GM23248 (cell line): Measurements from ENCODE around the gene CHN2. TPM values are rescaled to one million over a fixed set of nuclear protein-coding genes. Genes with fewer than 3 reads are reported as not detected.

ENCODE experiments used
- DNase-seq: peaks from one replicate; pipeline ENCODE4 v3.0.0-alpha.2; 2015
- H2AFZ ChIP-seq: fragments of 200-600 bp; sonication (generic); 2 replicates; pipeline ENCODE4 v1.6.1; 2016; ENCODE audit warnings: antibody characterized with exemption
- H3F3A ChIP-seq: fragments of 200-600 bp; sonication (generic); 2 replicates; pipeline ENCODE4 v1.6.1; 2016; ENCODE audit warnings: mild to moderate bottlenecking, antibody characterized with exemption, mixed run types; ENCODE audit not compliant: insufficient read depth
- H3K27ac ChIP-seq: fragments of 200-600 bp; sonication (generic); 2 replicates; pipeline ENCODE4 v1.5.1; 2016; ENCODE audit warnings: mild to moderate bottlenecking
- H3K27me3 ChIP-seq: fragments of 200-600 bp; sonication (generic); replicated peaks from 2 replicates; pipeline ENCODE4 v1.6.1; 2016; ENCODE audit warnings: mild to moderate bottlenecking; ENCODE audit not compliant: insufficient read depth
- H3K36me3 ChIP-seq: fragments of 200-600 bp; sonication (generic); 2 replicates; pipeline ENCODE4 v1.6.1; 2016; ENCODE audit warnings: low read depth, mild to moderate bottlenecking
- H3K4me1 ChIP-seq: fragments of 200-600 bp; sonication (generic); 2 replicates; pipeline ENCODE4 v1.6.1; 2016; ENCODE audit warnings: mild to moderate bottlenecking; ENCODE audit not compliant: insufficient read depth
- H3K4me2 ChIP-seq: fragments of 200-600 bp; sonication (generic); one replicate; pipeline ENCODE4 v1.6.1; 2016; ENCODE audit warnings: mild to moderate bottlenecking; ENCODE audit not compliant: unreplicated experiment
- H3K4me3 ChIP-seq: fragments of 200-600 bp; sonication (generic); 2 replicates; pipeline ENCODE4 v1.5.1; 2016; ENCODE audit warnings: mild to moderate bottlenecking
- H3K79me2 ChIP-seq: fragments of 200-600 bp; sonication (generic); 2 replicates; pipeline ENCODE4 v1.6.1; 2016; ENCODE audit warnings: mild to moderate bottlenecking; ENCODE audit not compliant: insufficient read depth
- H3K9ac ChIP-seq: fragments of 200-600 bp; sonication (generic); 2 replicates; pipeline ENCODE4 v1.6.1; 2016; ENCODE audit warnings: mild to moderate bottlenecking
- H3K9me2 ChIP-seq: fragments of 200-600 bp; sonication (generic); 2 replicates; pipeline ENCODE4 v1.6.1; 2016; ENCODE audit warnings: mixed run types, mild to moderate bottlenecking, moderate library complexity; ENCODE audit not compliant: insufficient read depth
- H3K9me3 ChIP-seq: fragments of 200-600 bp; sonication (generic); one replicate; pipeline ENCODE4 v1.6.1; 2017; ENCODE audit warnings: low read depth
- H4K20me1 ChIP-seq: fragments of 200-600 bp; sonication (generic); 2 replicates; pipeline ENCODE4 v1.6.0; 2016; ENCODE audit not compliant: insufficient read depth
- EZH2 ChIP-seq: fragments of 200-600 bp; sonication (generic); IDR thresholded peaks from 2 replicates; pipeline ENCODE4 v1.6.1; 2018; ENCODE audit warnings: antibody characterized with exemption, mild to moderate bottlenecking; ENCODE audit not compliant: insufficient read depth, poor library complexity, severe bottlenecking
- EZH2phosphoT487 ChIP-seq: fragments of 200-600 bp; sonication (generic); IDR thresholded peaks from 2 replicates; pipeline ENCODE4 v1.6.1; 2018; ENCODE audit warnings: antibody characterized with exemption, moderate library complexity, mild to moderate bottlenecking, low read depth; ENCODE audit not compliant: insufficient read depth
- WGBS, 2 experiments: methylation state at CpG; one replicate each; pipeline ENCODE4 v1.1.6; 2015 to 2017; ENCODE audit warnings: low lambda C conversion rate in 2 of 2, low coverage in 1 of 2; ENCODE audit errors: missing lambda C conversion rate in 2 of 2; 5-methylcytosine and 5-hydroxymethylcytosine counted together
- in situ Hi-C: fragments of 300-500 bp; cut with MboI; formaldehyde crosslinking; loops from 2 replicates; pipeline ENCODE4 v1.15.0; 2020
- polyA plus RNA-seq: library from polyadenylated mRNA; unstranded; fragments of >200 nt; fragmentation: Nextera tagmentation; extraction: Ambion mirVana; gene quantifications from 2 replicates; pipeline ENCODE4 v1.2.1, GENCODE V29; 2016
- total RNA-seq: library from RNA; depleted of rRNA; stranded (reverse); fragments of >200 nt; shearing (Covaris generic); gene quantifications from 2 replicates; pipeline ENCODE4 v1.2.3, GENCODE V29; 2014

The CHN2 gene
- total and polyA plus RNA-seq, 2 experiments from 2014 or later = 1.5 to 2.3 TPM

- 65 to 68% methylated on average over 1 of the region's 1 CpG for WGBS, 2 experiments
- no peak for DNase-seq
- Histone ChIP-seq H4K20me1 (no peaks in the 10 kb centered on the region), H3F3A (peaks cover 5% of the 10 kb centered on the region; the same call in 1 of the 2 replicates), H3K9me2 (no peaks in the 10 kb centered on the region), H3K9me3 (no peaks in the 10 kb centered on the region), H3K27me3 (no peaks in the 10 kb centered on the region), H3K4me1 (peaks cover 9% of the 10 kb centered on the region), H3K27ac (no peak overlapping the region), H3K36me3 (no peaks in the 10 kb centered on the region), H3K4me3 (no peak overlapping the region), H3K4me2 (no peak overlapping the region), H3K79me2 (no peaks in the 10 kb centered on the region), H3K9ac (no peak overlapping the region), H2AFZ (no peak overlapping the region)
- TF ChIP-seq EZH2 = no peak
- no peak for TF ChIP-seq EZH2phosphoT487
- in situ Hi-C loops = no loop called here
Measured at GRCh38 chr7:29269935-29270334, 75.4 kb downstream of the CHN2 start.

GRCh38 chr7:29270594-29271318 is 76.2 kb downstream of the CHN2 start:
- Histone ChIP-seq H3K27ac (no peak overlapping the region), H4K20me1 (no peaks in the 10 kb centered on the region), H3K4me2 (no peak overlapping the region), H3K9me2 (no peaks in the 10 kb centered on the region), H3K4me1 (peaks cover 5% of the 10 kb centered on the region; the same call in 1 of the 2 replicates), H3K9ac (no peak overlapping the region), H3K36me3 (no peaks in the 10 kb centered on the region), H3K27me3 (no peaks in the 10 kb centered on the region), H3K9me3 (no peaks in the 10 kb centered on the region), H2AFZ (no peak overlapping the region), H3K4me3 (no peak overlapping the region), H3F3A (peaks cover 5% of the 10 kb centered on the region; the same call in 1 of the 2 replicates), H3K79me2 (no peaks in the 10 kb centered on the region)
- 68 to 70% methylated on average over 4 of the region's 4 CpGs for WGBS, 2 experiments
- no peak for DNase-seq
- in situ Hi-C loops = no loop called here
- TF ChIP-seq EZH2phosphoT487 (no peak), EZH2 (no peak)

GRCh38 chr7:29271319-29271658 is 76.7 kb downstream of the CHN2 start:
- H3K9me3 ChIP-seq = no peaks in the 10 kb centered on the region
- in situ Hi-C loops = no loop called here
- no peak for TF ChIP-seq EZH2phosphoT487
- TF ChIP-seq EZH2 = no peak
- no peaks in the 10 kb centered on the region for H3K27me3 ChIP-seq
- no peak overlapping the region for H3K9ac ChIP-seq
- no peak overlapping the region for H2AFZ ChIP-seq
- H3K79me2 ChIP-seq = no peaks in the 10 kb centered on the region
- H3K4me3 ChIP-seq = no peak overlapping the region
- no peaks in the 10 kb centered on the region for H3K36me3 ChIP-seq
- H3F3A ChIP-seq = peaks cover 5% of the 10 kb centered on the region; the same call in 1 of the 2 replicates
- H3K4me2 ChIP-seq = no peak overlapping the region
- no peak overlapping the region for H3K27ac ChIP-seq
- 63 to 65% methylated on average over 4 of the region's 4 CpGs for WGBS, 2 experiments
- no peak for DNase-seq
- H3K9me2 ChIP-seq = no peaks in the 10 kb centered on the region
- H3K4me1 ChIP-seq = peaks cover 5% of the 10 kb centered on the region; the same call in 1 of the 2 replicates
- no peaks in the 10 kb centered on the region for H4K20me1 ChIP-seq

GRCh38 chr7:29272057-29272456 is 77.5 kb downstream of the CHN2 start:
- peaks cover 5% of the 10 kb centered on the region; the same call in 1 of the 2 replicates for H3F3A ChIP-seq
- no peak overlapping the region for H3K9ac ChIP-seq
- H4K20me1 ChIP-seq = no peaks in the 10 kb centered on the region
- H3K27ac ChIP-seq = no peak overlapping the region
- TF ChIP-seq EZH2phosphoT487 (no peak), EZH2 (no peak)
- WGBS, 2 experiments = 90 to 95% methylated on average over 9 of the region's 9 CpGs
- no peaks in the 10 kb centered on the region for H3K36me3 ChIP-seq
- H3K79me2 ChIP-seq = no peaks in the 10 kb centered on the region
- DNase-seq = no peak
- H3K4me1 ChIP-seq = peaks cover 5% of the 10 kb centered on the region; the same call in 1 of the 2 replicates
- in situ Hi-C loops = no loop called here
- no peak overlapping the region for H3K4me2 ChIP-seq
- H3K4me3 ChIP-seq = no peak overlapping the region
- no peaks in the 10 kb centered on the region for H3K9me3 ChIP-seq
- no peaks in the 10 kb centered on the region for H3K9me2 ChIP-seq
- no peak overlapping the region for H2AFZ ChIP-seq
- no peaks in the 10 kb centered on the region for H3K27me3 ChIP-seq
